Coronary artery (tissue), 2 donors: ENCODE data around the gene TRAF4.

Experiments used
- DNase-seq: peaks from one replicate; pipeline ENCODE4 v3.0.0-alpha.2; 2017; ENCODE audit warnings: low spot score
- H3K27ac ChIP-seq, 2 donors: fragments of 200-600 bp; sonication (generic); one replicate each; pipeline ENCODE4 v1.5.1; 2016 to 2019
- H3K4me3 ChIP-seq: fragments of 200-600 bp; sonication (generic); 2 replicates; pipeline ENCODE4 v1.5.1; 2016; ENCODE audit warnings: mild to moderate bottlenecking, moderate library complexity
- TF ChIP-seq, protein P1 (sequence below): fragments of 200-600 bp; sonication (generic); IDR thresholded peaks from one replicate; pipeline ENCODE4 v1.5.1; 2019; ENCODE audit warnings: antibody characterized with exemption

TRAF4 gene

GRCh38 chr17:28744104-28744971 is 527 bp downstream of the TRAF4 start:
- Histone ChIP-seq H3K27ac (peak overlapping the region; percentile 85 to 90), H3K4me3 (peak overlapping the region; percentile 73)
- TF ChIP-seq, protein P1, sequence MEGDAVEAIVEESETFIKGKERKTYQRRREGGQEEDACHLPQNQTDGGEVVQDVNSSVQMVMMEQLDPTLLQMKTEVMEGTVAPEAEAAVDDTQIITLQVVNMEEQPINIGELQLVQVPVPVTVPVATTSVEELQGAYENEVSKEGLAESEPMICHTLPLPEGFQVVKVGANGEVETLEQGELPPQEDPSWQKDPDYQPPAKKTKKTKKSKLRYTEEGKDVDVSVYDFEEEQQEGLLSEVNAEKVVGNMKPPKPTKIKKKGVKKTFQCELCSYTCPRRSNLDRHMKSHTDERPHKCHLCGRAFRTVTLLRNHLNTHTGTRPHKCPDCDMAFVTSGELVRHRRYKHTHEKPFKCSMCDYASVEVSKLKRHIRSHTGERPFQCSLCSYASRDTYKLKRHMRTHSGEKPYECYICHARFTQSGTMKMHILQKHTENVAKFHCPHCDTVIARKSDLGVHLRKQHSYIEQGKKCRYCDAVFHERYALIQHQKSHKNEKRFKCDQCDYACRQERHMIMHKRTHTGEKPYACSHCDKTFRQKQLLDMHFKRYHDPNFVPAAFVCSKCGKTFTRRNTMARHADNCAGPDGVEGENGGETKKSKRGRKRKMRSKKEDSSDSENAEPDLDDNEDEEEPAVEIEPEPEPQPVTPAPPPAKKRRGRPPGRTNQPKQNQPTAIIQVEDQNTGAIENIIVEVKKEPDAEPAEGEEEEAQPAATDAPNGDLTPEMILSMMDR: no peak
- DNase-seq: no peak

- DNase-seq: no peak
These were observed 1.4 kb downstream of the TRAF4 start for GRCh38 chr17:28744972-28745785.

DNA sequence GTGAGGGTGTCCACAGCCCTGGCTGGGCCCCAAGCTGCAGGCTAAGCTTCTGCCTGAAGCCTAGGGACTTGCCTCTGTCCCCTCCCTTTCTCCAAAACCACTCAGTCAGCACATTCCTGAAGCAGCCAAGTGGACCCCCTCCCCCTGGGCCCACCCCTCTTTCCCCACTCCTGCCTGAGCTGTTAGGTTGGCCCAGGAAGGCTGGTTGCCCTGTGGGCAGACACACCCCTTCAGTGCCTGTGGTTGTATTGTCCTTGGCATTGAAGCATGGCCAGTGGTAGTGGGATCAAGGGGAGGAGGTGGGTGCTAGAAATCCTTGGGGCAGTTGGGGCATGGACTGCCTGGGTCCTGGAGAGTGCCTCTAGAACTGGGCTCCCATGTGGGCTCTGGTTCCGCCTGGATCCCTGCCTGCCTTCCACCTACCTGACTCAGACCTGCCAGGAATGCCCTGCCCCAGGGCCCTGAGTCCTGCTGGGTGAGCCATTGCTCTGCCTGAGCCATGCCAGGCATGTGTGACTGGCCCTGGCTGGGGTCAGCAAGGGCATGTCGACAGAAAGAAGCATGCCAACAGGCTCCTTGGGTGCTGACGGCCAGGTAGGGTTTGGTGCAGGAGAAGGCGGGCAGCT is 2.1 kb downstream of the TRAF4 start:
- Histone ChIP-seq H3K27ac (peak overlapping the region; percentile 85 to 90), H3K4me3 (peak overlapping the region; percentile 73)
- DNase-seq: no peak
- TF ChIP-seq, protein P1: no peak

More at GRCh38 chr17:28744972-28745785, 1.4 kb downstream of the TRAF4 start:
- peak overlapping the region; percentile 85 to 90 for H3K27ac ChIP-seq
- TF ChIP-seq, protein P1: no peak
- H3K4me3 ChIP-seq: peak overlapping the region; percentile 73

- H3K4me3 ChIP-seq: no peak overlapping the region
- TF ChIP-seq, protein P1: no peak
- peak overlapping the region; percentile 15 to 90 for H3K27ac ChIP-seq
- DNase-seq: no peak
These were observed 2.8 kb downstream of the TRAF4 start for GRCh38 chr17:28746611-28747050.

- TF ChIP-seq, protein P1: no peak
- DNase-seq: no peak
- Histone ChIP-seq H3K27ac (peak overlapping the region; percentile 15 to 90), H3K4me3 (no peak overlapping the region)
These were observed 3.4 kb downstream of the TRAF4 start for GRCh38 chr17:28747051-28747691.
